ENCODE results near the gene CDC27.
"Not testable (repeated sequence)": the region's sequence is repeated elsewhere in the genome, so short reads cannot be mapped to it uniquely, and the experiment has no call there.

DNA sequence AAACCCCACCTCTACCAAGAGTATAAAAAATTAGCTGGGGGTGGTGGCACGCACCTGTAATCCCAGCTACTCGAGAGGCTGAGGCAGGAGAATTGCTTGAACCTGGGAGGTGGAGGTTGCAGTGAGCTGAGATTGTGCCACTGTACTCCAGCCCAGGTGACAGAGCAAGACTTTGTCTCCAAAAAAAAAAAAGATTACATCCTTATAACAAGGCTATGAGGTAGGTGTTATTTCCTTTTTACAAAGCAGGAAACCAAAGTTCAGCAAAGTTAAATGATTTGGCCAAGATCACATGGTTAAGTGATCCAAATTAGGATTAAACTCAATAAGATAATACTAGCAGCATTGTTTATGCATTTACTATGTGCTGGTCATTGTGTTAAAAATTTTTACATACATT is 28.2 kb upstream of the CDC27 start:
- TF ChIP-seq, protein P1, sequence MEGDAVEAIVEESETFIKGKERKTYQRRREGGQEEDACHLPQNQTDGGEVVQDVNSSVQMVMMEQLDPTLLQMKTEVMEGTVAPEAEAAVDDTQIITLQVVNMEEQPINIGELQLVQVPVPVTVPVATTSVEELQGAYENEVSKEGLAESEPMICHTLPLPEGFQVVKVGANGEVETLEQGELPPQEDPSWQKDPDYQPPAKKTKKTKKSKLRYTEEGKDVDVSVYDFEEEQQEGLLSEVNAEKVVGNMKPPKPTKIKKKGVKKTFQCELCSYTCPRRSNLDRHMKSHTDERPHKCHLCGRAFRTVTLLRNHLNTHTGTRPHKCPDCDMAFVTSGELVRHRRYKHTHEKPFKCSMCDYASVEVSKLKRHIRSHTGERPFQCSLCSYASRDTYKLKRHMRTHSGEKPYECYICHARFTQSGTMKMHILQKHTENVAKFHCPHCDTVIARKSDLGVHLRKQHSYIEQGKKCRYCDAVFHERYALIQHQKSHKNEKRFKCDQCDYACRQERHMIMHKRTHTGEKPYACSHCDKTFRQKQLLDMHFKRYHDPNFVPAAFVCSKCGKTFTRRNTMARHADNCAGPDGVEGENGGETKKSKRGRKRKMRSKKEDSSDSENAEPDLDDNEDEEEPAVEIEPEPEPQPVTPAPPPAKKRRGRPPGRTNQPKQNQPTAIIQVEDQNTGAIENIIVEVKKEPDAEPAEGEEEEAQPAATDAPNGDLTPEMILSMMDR (IDR thresholded peaks at IDR 0.05) = not testable (repeated sequence)
- TF ChIP-seq EZH2 (IDR thresholded peaks at IDR 0.05; ENCODE audit: borderline replicate concordance, insufficient read depth, low read depth, low read length, poor library complexity, severe bottlenecking) = not testable (repeated sequence)

Measured in B cell (primary cell).